GM23338 (cell line): ENCODE results near the gene GFOD1. TPM values are rescaled to one million over a fixed set of nuclear protein-coding genes. Genes with fewer than 3 reads are reported as not detected.

Source experiments
- ATAC-seq: fragments of 200-7000 bp; cut with Tn5 transposase; 3 replicates; pipeline ENCODE4 v1.9.1; 2020
- DNase-seq: peaks from one replicate; pipeline ENCODE4 v3.0.0-alpha.2; 2015; ENCODE audit warnings: low spot score
- H2AFZ ChIP-seq: fragments of 200-600 bp; sonication (generic); 2 replicates; pipeline ENCODE4 v1.8.0; 2016; ENCODE audit warnings: antibody characterized with exemption, mild to moderate bottlenecking, moderate library complexity
- H3F3A ChIP-seq: fragments of 200-600 bp; sonication (generic); replicated peaks from 2 replicates; pipeline ENCODE4 v1.8.0; 2017; ENCODE audit warnings: antibody characterized with exemption, mixed run types, low read depth
- H3K27ac ChIP-seq: fragments of 200-600 bp; sonication (generic); 2 replicates; pipeline ENCODE4 v1.6.1; 2016; ENCODE audit warnings: low read depth
- H3K27me3 ChIP-seq: fragments of 200-600 bp; sonication (generic); 2 replicates; pipeline ENCODE4 v1.8.0; 2016; ENCODE audit warnings: mild to moderate bottlenecking, mixed run types, moderate library complexity; ENCODE audit not compliant: insufficient read depth
- H3K36me3 ChIP-seq: fragments of 200-600 bp; sonication (generic); 2 replicates; pipeline ENCODE4 v1.8.0; 2016; ENCODE audit warnings: mild to moderate bottlenecking; ENCODE audit not compliant: insufficient read depth
- H3K4me1 ChIP-seq: fragments of 200-600 bp; sonication (generic); 2 replicates; pipeline ENCODE4 v1.8.0; 2016; ENCODE audit warnings: mild to moderate bottlenecking, moderate library complexity; ENCODE audit not compliant: insufficient read depth
- H3K4me2 ChIP-seq: fragments of 200-600 bp; sonication (generic); 2 replicates; pipeline ENCODE4 v1.7.1; 2017; ENCODE audit warnings: mixed run types
- H3K4me3 ChIP-seq: fragments of 200-600 bp; sonication (generic); 2 replicates; pipeline ENCODE4 v1.6.1; 2016; ENCODE audit warnings: mixed run types
- H3K79me2 ChIP-seq: fragments of 200-600 bp; sonication (generic); replicated peaks from 2 replicates; pipeline ENCODE4 v1.8.0; 2017; ENCODE audit warnings: mild to moderate bottlenecking; ENCODE audit not compliant: insufficient read depth
- H3K9me2 ChIP-seq: fragments of 200-600 bp; sonication (generic); 2 replicates; pipeline ENCODE4 v1.8.0; 2017; ENCODE audit not compliant: insufficient read depth
- H4K20me1 ChIP-seq: fragments of 200-600 bp; sonication (generic); replicated peaks from 2 replicates; pipeline ENCODE4 v1.8.0; 2017; ENCODE audit warnings: mild to moderate bottlenecking; ENCODE audit not compliant: insufficient read depth
- H3K27ac Mint-ChIP-seq: 2 replicates; pipeline ENCODE4 v1.8.0; 2020; ENCODE audit warnings: inconsistent platforms, mild to moderate bottlenecking, moderate library complexity, mixed read lengths
- H3K27me3 Mint-ChIP-seq: 3 replicates; pipeline ENCODE4 v1.8.0; 2022; ENCODE audit warnings: low read depth, mild to moderate bottlenecking, moderate library complexity, mixed read lengths, inconsistent platforms; ENCODE audit not compliant: insufficient read depth, poor library complexity
- H3K36me3 Mint-ChIP-seq: 3 replicates; pipeline ENCODE4 v1.8.0; 2021; ENCODE audit warnings: low read depth, mild to moderate bottlenecking, inconsistent platforms, moderate library complexity, mixed read lengths
- H3K4me1 Mint-ChIP-seq: 3 replicates; pipeline ENCODE4 v1.8.0; 2020; ENCODE audit warnings: mild to moderate bottlenecking, inconsistent platforms, mixed read lengths
- H3K4me3 Mint-ChIP-seq: 3 replicates; pipeline ENCODE4 v1.8.0; 2021; ENCODE audit warnings: moderate library complexity, mild to moderate bottlenecking, inconsistent platforms, mixed read lengths
- H3K9me3 Mint-ChIP-seq: 3 replicates; pipeline ENCODE4 v1.8.0; 2020; ENCODE audit warnings: moderate library complexity, mild to moderate bottlenecking, inconsistent platforms, mixed read lengths
- CREB1 ChIP-seq: fragments of 250-450 bp; sonication (Bioruptor Pico); IDR thresholded peaks from 2 replicates; pipeline ENCODE4 v1.5.0; 2020; ENCODE audit warnings: low read depth, mild to moderate bottlenecking, moderate library complexity
- EZH2 ChIP-seq: fragments of 200-600 bp; sonication (generic); IDR thresholded peaks from one replicate; pipeline ENCODE4 v1.8.0; 2017; ENCODE audit warnings: antibody characterized with exemption, mild to moderate bottlenecking, low read depth; ENCODE audit not compliant: unreplicated experiment
- EZH2phosphoT487 ChIP-seq: fragments of 200-600 bp; sonication (generic); IDR thresholded peaks from one replicate; pipeline ENCODE4 v1.8.1; 2018; ENCODE audit warnings: antibody characterized with exemption; ENCODE audit not compliant: unreplicated experiment
- JUNB ChIP-seq: IDR thresholded peaks from one replicate; pipeline ENCODE4 v1.6.1; 2016; ENCODE audit warnings: antibody characterized with exemption; ENCODE audit not compliant: unreplicated experiment
- POLR2AphosphoS5 ChIP-seq: IDR thresholded peaks from 2 replicates; pipeline ENCODE4 v1.6.1; 2016; ENCODE audit warnings: antibody characterized with exemption, low read depth
- STAT1 ChIP-seq: IDR thresholded peaks from one replicate; pipeline ENCODE4 v1.6.1; 2016; ENCODE audit warnings: antibody characterized with exemption; ENCODE audit not compliant: unreplicated experiment
- ZNF114 ChIP-seq: fragments of 250-450 bp; sonication (Bioruptor Pico); IDR thresholded peaks from 2 replicates; pipeline ENCODE4 v1.5.0; 2020; ENCODE audit warnings: mild to moderate bottlenecking, moderate library complexity
- polyA plus RNA-seq: library from polyadenylated mRNA; unstranded; fragments of >200 nt; fragmentation: Nextera tagmentation; extraction: Ambion mirVana; gene quantifications from 2 replicates; pipeline ENCODE4 v1.2.1, GENCODE V29; 2016
- total RNA-seq: library from RNA; depleted of rRNA; stranded (reverse); fragments of >200 nt; shearing (Covaris generic); gene quantifications from 2 replicates; pipeline ENCODE4 v1.2.3, GENCODE V29; 2014
- TF ChIP-seq, protein P1 (sequence below): IDR thresholded peaks from one replicate; pipeline ENCODE4 v1.6.1; 2018; ENCODE audit warnings: antibody characterized with exemption; ENCODE audit not compliant: unreplicated experiment
- TF ChIP-seq, protein P2 (sequence below), 2 experiments: fragments of 200-600 bp in 1 of 2; sonication (generic) in 1 of 2; conservative IDR thresholded peaks; 2 replicates each; pipeline versions ENCODE4 v1.5.1 to v1.6.1; 2016 to 2017; ENCODE audit warnings: antibody characterized with exemption in 2 of 2, low read depth in 2 of 2, mild to moderate bottlenecking in 2 of 2, moderate library complexity in 1 of 2

GFOD1 gene
- total and polyA plus RNA-seq, 2 experiments from 2014 or later, result 4.9 to 12.8 TPM

DNA sequence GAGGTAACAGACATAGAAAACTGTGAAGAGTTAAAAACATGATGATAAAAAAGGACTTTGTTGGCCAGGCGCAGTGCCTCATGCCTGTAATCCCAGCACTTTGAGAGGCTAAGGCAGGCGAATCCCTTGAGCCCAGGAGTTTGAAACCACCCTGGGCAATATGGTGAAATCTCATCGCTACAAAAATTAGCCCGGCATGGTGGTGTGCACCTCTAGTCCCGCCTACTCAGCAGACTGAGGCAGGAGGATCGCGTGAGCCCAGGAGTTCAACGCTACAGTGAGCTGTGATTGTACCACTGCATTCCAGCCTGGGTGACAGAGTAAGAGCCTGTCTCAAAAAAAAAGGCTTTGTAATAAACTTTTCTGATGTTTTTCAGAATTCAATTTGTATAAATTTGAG lies 60.1 kb downstream of the GFOD1 start:
- H2AFZ ChIP-seq, result no peak overlapping the region
- Mint-ChIP-seq H3K4me1 (peaks cover 67% of the 10 kb centered on the region), H3K9me3 (no peaks in the 10 kb centered on the region), H3K4me3 (no peak overlapping the region), H3K27ac (no peak overlapping the region), H3K36me3 (peaks cover 7% of the 10 kb centered on the region), H3K27me3 (peaks cover 10% of the 10 kb centered on the region)
- no peaks in the 10 kb centered on the region for H4K20me1 ChIP-seq
- no peak overlapping the region for H3K4me3 ChIP-seq
- no peaks in the 10 kb centered on the region; the same call in 1 of the 2 replicates for H3K79me2 ChIP-seq
- ATAC-seq, result no peak
- H3K27me3 ChIP-seq, result no peaks in the 10 kb centered on the region
- H3K4me1 ChIP-seq, result peaks cover 40% of the 10 kb centered on the region
- DNase-seq, result no peak
- peaks cover 7% of the 10 kb centered on the region; the same call in 1 of the 2 replicates for H3F3A ChIP-seq
- H3K36me3 ChIP-seq, result no peaks in the 10 kb centered on the region
- no peak for TF ChIP-seq ZNF114
- TF ChIP-seq, protein P1, sequence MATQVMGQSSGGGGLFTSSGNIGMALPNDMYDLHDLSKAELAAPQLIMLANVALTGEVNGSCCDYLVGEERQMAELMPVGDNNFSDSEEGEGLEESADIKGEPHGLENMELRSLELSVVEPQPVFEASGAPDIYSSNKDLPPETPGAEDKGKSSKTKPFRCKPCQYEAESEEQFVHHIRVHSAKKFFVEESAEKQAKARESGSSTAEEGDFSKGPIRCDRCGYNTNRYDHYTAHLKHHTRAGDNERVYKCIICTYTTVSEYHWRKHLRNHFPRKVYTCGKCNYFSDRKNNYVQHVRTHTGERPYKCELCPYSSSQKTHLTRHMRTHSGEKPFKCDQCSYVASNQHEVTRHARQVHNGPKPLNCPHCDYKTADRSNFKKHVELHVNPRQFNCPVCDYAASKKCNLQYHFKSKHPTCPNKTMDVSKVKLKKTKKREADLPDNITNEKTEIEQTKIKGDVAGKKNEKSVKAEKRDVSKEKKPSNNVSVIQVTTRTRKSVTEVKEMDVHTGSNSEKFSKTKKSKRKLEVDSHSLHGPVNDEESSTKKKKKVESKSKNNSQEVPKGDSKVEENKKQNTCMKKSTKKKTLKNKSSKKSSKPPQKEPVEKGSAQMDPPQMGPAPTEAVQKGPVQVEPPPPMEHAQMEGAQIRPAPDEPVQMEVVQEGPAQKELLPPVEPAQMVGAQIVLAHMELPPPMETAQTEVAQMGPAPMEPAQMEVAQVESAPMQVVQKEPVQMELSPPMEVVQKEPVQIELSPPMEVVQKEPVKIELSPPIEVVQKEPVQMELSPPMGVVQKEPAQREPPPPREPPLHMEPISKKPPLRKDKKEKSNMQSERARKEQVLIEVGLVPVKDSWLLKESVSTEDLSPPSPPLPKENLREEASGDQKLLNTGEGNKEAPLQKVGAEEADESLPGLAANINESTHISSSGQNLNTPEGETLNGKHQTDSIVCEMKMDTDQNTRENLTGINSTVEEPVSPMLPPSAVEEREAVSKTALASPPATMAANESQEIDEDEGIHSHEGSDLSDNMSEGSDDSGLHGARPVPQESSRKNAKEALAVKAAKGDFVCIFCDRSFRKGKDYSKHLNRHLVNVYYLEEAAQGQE, result no peak
- TF ChIP-seq JUNB, result no peak
- 0 out of 2 replicates have a peak overlapping the region, but pooled peaks have one; percentile 59 for H3K4me2 ChIP-seq
- H3K9me2 ChIP-seq, result no peaks in the 10 kb centered on the region
- no peak overlapping the region for H3K27ac ChIP-seq

DNA sequence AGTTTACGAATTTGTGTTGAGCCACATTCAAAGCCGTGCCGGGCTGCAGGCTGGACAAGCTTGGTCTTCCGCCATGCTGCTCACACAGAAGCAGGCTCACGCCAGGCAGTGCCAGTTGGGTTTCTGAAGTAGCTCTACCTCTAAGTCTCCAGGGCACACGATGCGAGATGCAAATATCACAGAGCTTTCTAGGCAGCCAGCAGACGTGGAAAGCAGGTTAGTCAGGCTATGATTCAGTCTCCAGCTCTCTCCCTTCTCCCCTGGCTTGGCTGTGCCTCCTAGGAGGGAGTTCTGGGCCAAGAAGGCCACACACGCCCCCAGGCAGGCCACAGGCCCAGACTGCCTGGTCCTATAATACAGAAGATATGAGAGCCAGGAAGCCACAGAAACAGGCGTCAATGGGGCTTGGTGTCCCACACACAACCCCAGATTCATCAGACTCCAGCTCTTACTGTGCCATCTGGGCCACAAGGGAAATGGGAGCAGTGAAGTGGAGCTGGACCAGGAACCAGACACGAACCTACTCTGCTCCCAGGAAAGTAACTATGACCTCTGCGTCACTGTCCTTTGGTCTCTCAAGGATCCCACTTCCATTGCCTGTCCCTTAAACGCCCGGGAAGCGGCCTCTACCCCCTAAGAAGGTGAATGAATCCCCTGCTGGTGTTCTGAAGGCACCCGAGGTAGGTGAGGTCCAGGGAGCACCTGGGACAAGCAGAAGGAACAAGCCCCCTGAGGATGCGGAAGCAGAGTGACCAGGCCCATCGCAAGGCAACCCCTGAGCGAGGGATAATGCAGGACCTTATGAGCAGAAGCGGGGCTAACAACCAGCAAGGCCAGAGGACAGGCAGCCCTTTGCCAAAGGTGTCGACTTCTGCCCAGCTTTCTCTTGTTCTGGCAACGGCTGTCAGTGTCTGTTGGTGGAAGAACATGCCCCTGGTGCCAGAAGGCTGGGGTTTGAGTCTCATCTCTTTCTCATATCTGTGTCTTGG lies 61.2 kb downstream of the GFOD1 start:
- DNase-seq (no peak), ATAC-seq (no peak)
- peaks cover 43% of the 10 kb centered on the region for H3K4me1 ChIP-seq
- Mint-ChIP-seq H3K4me1 (peaks cover 69% of the 10 kb centered on the region), H3K9me3 (no peaks in the 10 kb centered on the region), H3K27ac (peak overlapping the region; percentile 87), H3K27me3 (peaks cover 14% of the 10 kb centered on the region), H3K36me3 (peaks cover 7% of the 10 kb centered on the region), H3K4me3 (no peak overlapping the region; the same call in 2 of the 3 replicates)
- no peak overlapping the region for H3K27ac ChIP-seq
- no peaks in the 10 kb centered on the region for H3K36me3 ChIP-seq
- H2AFZ ChIP-seq, result no peak overlapping the region
- peaks cover 7% of the 10 kb centered on the region; the same call in 1 of the 2 replicates for H3F3A ChIP-seq
- H3K9me2 ChIP-seq, result no peaks in the 10 kb centered on the region
- H3K27me3 ChIP-seq, result no peaks in the 10 kb centered on the region
- H4K20me1 ChIP-seq, result no peaks in the 10 kb centered on the region
- H3K4me3 ChIP-seq, result no peak overlapping the region
- no peak overlapping the region for H3K4me2 ChIP-seq
- no peaks in the 10 kb centered on the region; the same call in 1 of the 2 replicates for H3K79me2 ChIP-seq
- no peak for TF ChIP-seq EZH2
- no peak for TF ChIP-seq CREB1
- TF ChIP-seq, protein P2, sequence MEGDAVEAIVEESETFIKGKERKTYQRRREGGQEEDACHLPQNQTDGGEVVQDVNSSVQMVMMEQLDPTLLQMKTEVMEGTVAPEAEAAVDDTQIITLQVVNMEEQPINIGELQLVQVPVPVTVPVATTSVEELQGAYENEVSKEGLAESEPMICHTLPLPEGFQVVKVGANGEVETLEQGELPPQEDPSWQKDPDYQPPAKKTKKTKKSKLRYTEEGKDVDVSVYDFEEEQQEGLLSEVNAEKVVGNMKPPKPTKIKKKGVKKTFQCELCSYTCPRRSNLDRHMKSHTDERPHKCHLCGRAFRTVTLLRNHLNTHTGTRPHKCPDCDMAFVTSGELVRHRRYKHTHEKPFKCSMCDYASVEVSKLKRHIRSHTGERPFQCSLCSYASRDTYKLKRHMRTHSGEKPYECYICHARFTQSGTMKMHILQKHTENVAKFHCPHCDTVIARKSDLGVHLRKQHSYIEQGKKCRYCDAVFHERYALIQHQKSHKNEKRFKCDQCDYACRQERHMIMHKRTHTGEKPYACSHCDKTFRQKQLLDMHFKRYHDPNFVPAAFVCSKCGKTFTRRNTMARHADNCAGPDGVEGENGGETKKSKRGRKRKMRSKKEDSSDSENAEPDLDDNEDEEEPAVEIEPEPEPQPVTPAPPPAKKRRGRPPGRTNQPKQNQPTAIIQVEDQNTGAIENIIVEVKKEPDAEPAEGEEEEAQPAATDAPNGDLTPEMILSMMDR (conservative IDR thresholded peaks at IDR 0.05; ENCODE audit: low read depth in 2 of 2), result no peak
- no peak for TF ChIP-seq STAT1
- TF ChIP-seq EZH2phosphoT487, result no peak
- TF ChIP-seq POLR2AphosphoS5, result no peak
